ENCODE measurements around the gene CCDC90B. TPM values are rescaled to one million over a fixed set of nuclear protein-coding genes. Genes with fewer than 3 reads are reported as not detected.
"Not testable (repeated sequence)": the region's sequence is repeated elsewhere in the genome, so short reads cannot be mapped to it uniquely, and the experiment has no call there.

Gene CCDC90B
- total RNA-seq, 1 donor from 2014 or later, result 8.2 TPM

GRCh38 chr11:83310718-83311117 lies 24.6 kb upstream of the CCDC90B start:
- no peaks in the 10 kb centered on the region for H3K36me3 ChIP-seq
- DNase-seq (ENCODE audit: low spot score in 2 of 2), result no peak
- no peaks in the 10 kb centered on the region for H3K9me3 ChIP-seq
- no peaks in the 10 kb centered on the region for H3K27me3 ChIP-seq
- TF ChIP-seq CTCF (IDR thresholded peaks at IDR 0.05), result no peak
- H3K4me3 ChIP-seq, result no peak overlapping the region
- intact Hi-C loops (cut with DNase I), result no loop called here
- H3K27ac ChIP-seq, result no peak overlapping the region
- no peaks in the 10 kb centered on the region for H3K4me1 ChIP-seq

GRCh38 chr11:83308536-83308935 lies 22.4 kb upstream of the CCDC90B start:
- intact Hi-C loops (cut with DNase I); DNase-seq (ENCODE audit: low spot score in 2 of 2): not testable (repeated sequence)

GRCh38 chr11:83306200-83307080 lies 20.3 kb upstream of the CCDC90B start:
- no peak overlapping the region for H3K27ac ChIP-seq
- TF ChIP-seq CTCF (IDR thresholded peaks at IDR 0.05), result no peak
- no peaks in the 10 kb centered on the region for H3K36me3 ChIP-seq
- DNase-seq (ENCODE audit: low spot score in 2 of 2), result no peak
- H3K4me3 ChIP-seq, result no peak overlapping the region
- intact Hi-C loops (cut with DNase I), result no loop called here
- no peaks in the 10 kb centered on the region for H3K27me3 ChIP-seq
- H3K9me3 ChIP-seq, result no peaks in the 10 kb centered on the region
- no peaks in the 10 kb centered on the region for H3K4me1 ChIP-seq

More at GRCh38 chr11:83308536-83308935, 22.4 kb upstream of the CCDC90B start:
- H3K4me3 ChIP-seq, H3K9me3 ChIP-seq, H3K4me1 ChIP-seq, H3K27me3 ChIP-seq, H3K27ac ChIP-seq, H3K36me3 ChIP-seq: not testable (repeated sequence)

- H3K4me3 ChIP-seq, result no peak overlapping the region
- no peaks in the 10 kb centered on the region for H3K9me3 ChIP-seq
- no peaks in the 10 kb centered on the region for H3K27me3 ChIP-seq
- no peak for DNase-seq (ENCODE audit: low spot score in 2 of 2)
- H3K27ac ChIP-seq, result no peak overlapping the region
- intact Hi-C loops (cut with DNase I), result no loop called here
- no peaks in the 10 kb centered on the region for H3K4me1 ChIP-seq
- H3K36me3 ChIP-seq, result no peaks in the 10 kb centered on the region
- no peak for TF ChIP-seq CTCF (IDR thresholded peaks at IDR 0.05)
These were observed 17.1 kb upstream of the CCDC90B start for GRCh38 chr11:83303316-83303715.

GRCh38 chr11:83302151-83302550 lies 16.0 kb upstream of the CCDC90B start:
- no peak for TF ChIP-seq CTCF (IDR thresholded peaks at IDR 0.05)
- Histone ChIP-seq H3K4me1 (no peaks in the 10 kb centered on the region), H3K27ac (no peak overlapping the region), H3K27me3 (no peaks in the 10 kb centered on the region), H3K4me3 (no peak overlapping the region), H3K36me3 (no peaks in the 10 kb centered on the region), H3K9me3 (no peaks in the 10 kb centered on the region)
- DNase-seq (ENCODE audit: low spot score in 2 of 2), result no peak
- intact Hi-C loops (cut with DNase I), result no loop called here

- intact Hi-C loops (cut with DNase I), result loop anchor here (10.0 kb wide), 1 partner anchor 515 kb away; no protein-coding TSS in a partner anchor
- DNase-seq (ENCODE audit: low spot score in 2 of 2), result no peak
- H3K27me3 ChIP-seq, result no peaks in the 10 kb centered on the region
These were observed 13.5 kb upstream of the CCDC90B start for GRCh38 chr11:83299681-83300080.

More at GRCh38 chr11:83299681-83300080, 13.5 kb upstream of the CCDC90B start:
- TF ChIP-seq CTCF (IDR thresholded peaks at IDR 0.05), result no peak
- Histone ChIP-seq H3K4me1 (no peaks in the 10 kb centered on the region), H3K27ac (no peak overlapping the region), H3K9me3 (no peaks in the 10 kb centered on the region), H3K4me3 (no peak overlapping the region), H3K36me3 (no peaks in the 10 kb centered on the region)

Data from ascending aorta (tissue), 2 donors.